GM21526 (cell line): ENCODE data around the gene HK1.

Experiments
- ATAC-seq: cut with Tn5 transposase; IDR thresholded peaks from one replicate; pipeline ENCODE4 v1.9.1; 2021; ENCODE audit warnings: moderate library complexity; ENCODE audit not compliant: unreplicated experiment, low FRiP score

Gene HK1

GRCh38 chr10:69366738-69367137 is 88.4 kb downstream of the HK1 start:
- ATAC-seq, result no peak

DNA sequence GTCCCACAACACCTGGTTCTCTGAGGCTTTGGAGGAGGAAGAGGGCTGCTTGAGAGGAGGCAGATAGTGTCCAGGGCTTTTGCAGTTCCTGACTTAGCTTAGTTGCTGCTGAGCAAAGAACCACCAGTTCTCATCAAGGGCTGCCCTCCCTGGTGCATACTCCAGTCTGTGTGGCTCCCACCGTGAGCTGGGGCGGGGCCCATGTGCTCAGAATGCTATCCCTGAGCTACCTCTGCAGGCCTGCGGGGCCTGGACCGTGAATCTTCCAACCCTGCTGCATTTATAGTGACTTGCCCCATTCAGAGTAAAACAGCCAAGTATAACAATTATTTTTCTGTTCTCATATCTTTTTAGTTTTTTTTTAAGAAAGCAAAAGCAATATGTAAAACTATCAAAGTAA is 89.2 kb downstream of the HK1 start:
- no peak for ATAC-seq

DNA sequence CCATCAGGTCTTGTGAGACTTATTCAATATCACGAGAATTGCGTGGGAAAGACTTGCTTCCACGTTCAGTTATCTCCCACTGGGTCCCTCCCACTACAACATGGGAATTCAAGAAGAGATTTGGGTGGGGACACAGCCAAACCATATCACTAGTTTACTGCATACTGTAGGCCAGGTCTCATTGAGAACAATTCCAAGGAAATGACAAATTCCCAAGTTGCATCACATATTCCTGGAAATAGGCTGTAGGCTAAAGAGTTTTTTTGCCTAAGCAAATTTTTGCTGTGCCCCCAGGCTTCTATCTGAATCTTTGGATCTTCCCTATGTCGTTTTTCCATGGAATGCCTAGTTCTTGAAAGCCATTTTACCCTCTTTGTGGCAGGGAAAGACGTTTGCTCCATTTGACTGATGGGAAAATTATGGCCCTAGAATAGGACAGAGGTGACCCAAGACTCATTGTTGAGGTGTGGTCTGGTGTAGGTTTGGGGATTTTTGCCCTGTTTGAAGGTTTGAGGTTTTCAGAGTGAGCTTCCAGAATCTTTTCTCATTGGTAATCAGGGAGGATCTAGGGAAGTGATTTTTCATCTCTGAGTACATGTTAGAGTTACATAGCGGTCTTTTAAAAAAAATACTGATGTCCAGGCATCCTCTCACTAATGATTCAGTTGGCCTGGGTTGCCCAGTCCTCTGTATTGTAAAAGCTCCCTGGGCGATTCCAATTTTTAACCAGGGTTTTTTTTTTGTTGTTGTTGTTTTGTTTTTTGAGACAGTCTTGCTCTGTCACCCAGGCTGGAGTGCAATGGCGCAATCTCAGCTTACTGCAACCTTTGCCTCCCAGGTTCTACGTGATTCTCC is 94.1 kb downstream of the HK1 start:
- no peak for ATAC-seq

- ATAC-seq, result no peak
Measured at GRCh38 chr10:69374242-69374641, 95.9 kb downstream of the HK1 start.

GRCh38 chr10:69374931-69375306 is 96.6 kb downstream of the HK1 start:
- no peak for ATAC-seq

GRCh38 chr10:69375307-69376151 is 97.2 kb downstream of the HK1 start:
- ATAC-seq, result no peak

GRCh38 chr10:69376662-69377061 is 98.4 kb downstream of the HK1 start:
- no peak for ATAC-seq

GRCh38 chr10:69377191-69377590 is 98.9 kb downstream of the HK1 start:
- ATAC-seq, result no peak

GRCh38 chr10:69377933-69378332 is 99.6 kb downstream of the HK1 start:
- ATAC-seq, result no peak

- no peak for ATAC-seq
Measured at GRCh38 chr10:69379800-69380199, 101.5 kb downstream of the HK1 start.

- no peak for ATAC-seq
Measured at GRCh38 chr10:69382382-69383117, 104.3 kb downstream of the HK1 start.

- no peak for ATAC-seq
Measured at GRCh38 chr10:69383558-69383957, 105.3 kb downstream of the HK1 start.

DNA sequence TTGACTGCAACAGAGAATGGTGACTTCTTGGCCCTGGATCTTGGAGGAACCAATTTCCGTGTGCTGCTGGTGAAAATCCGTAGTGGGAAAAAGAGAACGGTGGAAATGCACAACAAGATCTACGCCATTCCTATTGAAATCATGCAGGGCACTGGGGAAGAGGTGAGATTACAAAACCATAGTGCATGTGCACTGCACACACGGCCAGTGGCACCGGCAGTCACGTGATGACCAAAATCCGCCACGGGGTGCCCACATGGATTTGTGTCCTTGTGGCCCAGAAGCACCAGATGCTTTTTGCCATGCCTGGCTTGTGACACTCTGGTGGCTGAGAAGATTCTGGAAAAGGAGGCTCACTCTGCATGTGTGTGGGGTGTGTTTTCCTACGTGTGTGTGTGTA is 106.0 kb downstream of the HK1 start:
- no peak for ATAC-seq

- ATAC-seq, result no peak
Measured at GRCh38 chr10:69385454-69386350, 107.4 kb downstream of the HK1 start.

- ATAC-seq, result no peak
Measured at GRCh38 chr10:69387500-69387899, 109.2 kb downstream of the HK1 start.

DNA sequence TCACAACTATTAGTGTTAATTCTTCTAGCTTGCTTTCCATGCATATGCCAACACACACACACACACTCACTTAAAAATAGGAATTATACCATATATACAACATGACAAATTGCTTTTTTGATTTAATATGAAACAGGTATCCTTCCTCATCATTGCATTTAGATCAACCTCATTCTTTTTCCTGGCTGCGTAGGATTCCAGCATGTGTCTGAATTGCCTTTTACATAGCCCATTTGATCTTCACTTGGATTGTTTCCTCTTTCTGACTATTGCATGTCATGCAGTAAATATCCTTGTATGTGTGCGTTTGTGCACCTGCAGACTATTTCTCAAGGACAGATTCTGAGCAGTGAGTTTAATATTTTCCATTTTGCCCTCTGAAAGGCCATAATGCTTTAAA is 110.2 kb downstream of the HK1 start:
- ATAC-seq, result no peak

DNA sequence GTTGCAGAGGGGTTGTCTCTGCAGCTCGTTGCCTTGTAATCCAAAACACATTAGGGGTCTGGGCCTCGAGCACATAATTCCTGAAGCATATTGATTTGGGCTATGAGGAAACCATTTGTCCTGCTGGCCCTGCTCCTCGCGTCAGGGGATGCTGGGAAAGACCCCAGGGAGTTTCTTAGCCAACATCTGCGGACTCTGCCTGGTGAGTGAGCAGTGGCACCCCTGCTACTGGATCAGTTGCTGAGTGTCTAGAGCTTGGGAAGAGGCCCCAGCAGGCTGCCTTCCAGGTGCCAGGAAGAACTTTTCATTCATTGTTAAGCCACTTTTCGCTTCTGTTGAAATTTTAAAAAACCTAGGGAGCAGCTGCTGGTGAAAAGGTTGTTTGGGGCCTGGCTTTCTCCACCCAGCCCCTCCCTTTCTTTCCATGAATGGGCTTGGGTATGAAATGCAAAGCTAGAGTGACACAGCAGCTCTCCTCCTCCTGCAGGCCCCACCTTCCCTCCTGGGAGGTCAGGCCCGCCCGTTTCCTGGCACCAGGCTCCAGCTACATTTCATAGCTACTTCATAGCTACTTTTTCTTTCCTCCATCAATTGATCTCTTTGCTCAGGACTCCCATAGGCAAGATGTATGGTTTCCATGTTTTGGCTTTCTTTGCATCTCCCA is 111.7 kb downstream of the HK1 start:
- no peak for ATAC-seq

DNA sequence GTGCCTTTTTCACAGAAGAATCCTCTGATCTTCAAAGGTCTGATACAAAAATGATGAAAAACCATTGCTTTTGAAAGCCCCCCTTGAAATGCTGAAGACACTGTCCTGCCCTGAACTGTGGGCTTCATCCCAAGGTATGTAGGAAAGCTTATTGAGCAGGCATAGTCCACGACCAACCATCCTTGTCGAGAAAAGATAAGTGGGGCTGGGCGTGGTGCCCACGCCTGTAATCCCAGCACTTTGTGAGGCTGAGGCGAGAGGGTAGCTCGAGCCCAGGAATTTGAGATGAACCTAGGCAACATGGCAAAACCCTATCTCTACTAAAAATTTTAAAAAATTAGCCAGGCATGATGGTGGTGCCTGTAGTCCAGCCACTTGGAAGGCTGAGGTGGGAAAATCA is 112.9 kb downstream of the HK1 start:
- ATAC-seq, result no peak

- ATAC-seq, result no peak
Measured at GRCh38 chr10:69392481-69393000, 114.2 kb downstream of the HK1 start.
